GM21390 (cell line): ENCODE results near the gene PTPRM.

Source experiments
- ATAC-seq: cut with Tn5 transposase; IDR thresholded peaks from one replicate; pipeline ENCODE4 v1.9.1; 2021; ENCODE audit not compliant: unreplicated experiment

The PTPRM gene

GRCh38 chr18:7626175-7626921, 59.2 kb downstream of the PTPRM start:
- no peak for ATAC-seq

DNA sequence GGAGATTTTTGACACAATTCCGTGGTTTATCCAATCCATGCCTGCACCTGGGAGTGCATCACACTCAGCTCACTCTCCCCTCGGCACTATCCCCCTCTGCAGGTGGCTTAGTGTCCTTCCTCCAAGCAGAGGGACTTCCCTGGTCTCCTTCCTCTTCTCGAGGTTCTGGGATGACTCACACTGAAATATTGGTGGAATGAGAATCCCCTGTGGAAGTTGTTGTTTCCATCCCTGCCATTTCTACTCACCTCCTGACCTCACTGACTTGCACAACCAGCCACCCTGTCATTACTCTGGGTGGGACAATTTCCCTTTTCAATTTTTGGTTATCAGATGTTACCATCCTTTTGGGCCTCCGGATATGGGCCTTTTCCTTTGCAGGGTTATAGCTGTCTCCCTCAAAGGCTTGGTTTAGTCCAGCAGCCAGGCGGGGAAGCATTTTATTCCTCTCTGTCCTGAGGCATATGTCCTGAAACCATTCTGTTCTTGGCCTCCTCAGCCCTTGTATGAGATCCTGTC, 59.9 kb downstream of the PTPRM start:
- ATAC-seq: no peak

- no peak for ATAC-seq
These were observed 62.3 kb downstream of the PTPRM start for GRCh38 chr18:7629416-7629815.

DNA sequence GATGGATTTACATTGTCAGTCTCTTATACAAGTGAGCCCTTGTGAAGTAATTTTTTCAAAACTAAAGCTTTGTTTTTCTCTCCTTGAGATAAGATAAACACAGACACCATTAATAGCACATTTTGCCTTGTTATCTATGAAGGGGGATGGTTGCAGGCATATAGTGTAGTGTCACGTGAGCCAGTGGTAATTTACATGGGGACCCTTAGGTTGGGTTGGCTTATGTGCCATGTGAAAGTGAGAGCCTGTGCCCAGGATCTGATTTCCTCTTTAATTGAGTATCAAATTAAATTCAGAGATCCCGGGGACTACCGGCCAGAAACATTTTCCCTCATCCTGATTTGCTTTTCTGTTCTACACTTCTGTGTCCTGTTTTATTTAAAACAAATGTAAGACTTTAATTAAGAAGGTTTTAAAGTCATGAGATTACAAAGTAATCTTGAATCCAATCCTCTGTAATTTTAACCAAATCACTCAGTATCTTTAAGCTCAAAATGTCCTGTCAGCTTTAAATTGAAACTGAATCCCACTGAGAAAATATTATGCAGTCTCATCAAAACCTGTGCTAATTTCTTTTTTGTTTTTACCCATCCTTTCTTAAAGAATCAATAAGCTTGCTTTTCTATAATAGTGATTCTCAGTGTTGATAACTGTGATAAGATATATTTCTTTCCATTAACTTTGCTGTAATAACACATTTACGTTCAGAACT, 63.8 kb downstream of the PTPRM start:
- no peak for ATAC-seq

DNA sequence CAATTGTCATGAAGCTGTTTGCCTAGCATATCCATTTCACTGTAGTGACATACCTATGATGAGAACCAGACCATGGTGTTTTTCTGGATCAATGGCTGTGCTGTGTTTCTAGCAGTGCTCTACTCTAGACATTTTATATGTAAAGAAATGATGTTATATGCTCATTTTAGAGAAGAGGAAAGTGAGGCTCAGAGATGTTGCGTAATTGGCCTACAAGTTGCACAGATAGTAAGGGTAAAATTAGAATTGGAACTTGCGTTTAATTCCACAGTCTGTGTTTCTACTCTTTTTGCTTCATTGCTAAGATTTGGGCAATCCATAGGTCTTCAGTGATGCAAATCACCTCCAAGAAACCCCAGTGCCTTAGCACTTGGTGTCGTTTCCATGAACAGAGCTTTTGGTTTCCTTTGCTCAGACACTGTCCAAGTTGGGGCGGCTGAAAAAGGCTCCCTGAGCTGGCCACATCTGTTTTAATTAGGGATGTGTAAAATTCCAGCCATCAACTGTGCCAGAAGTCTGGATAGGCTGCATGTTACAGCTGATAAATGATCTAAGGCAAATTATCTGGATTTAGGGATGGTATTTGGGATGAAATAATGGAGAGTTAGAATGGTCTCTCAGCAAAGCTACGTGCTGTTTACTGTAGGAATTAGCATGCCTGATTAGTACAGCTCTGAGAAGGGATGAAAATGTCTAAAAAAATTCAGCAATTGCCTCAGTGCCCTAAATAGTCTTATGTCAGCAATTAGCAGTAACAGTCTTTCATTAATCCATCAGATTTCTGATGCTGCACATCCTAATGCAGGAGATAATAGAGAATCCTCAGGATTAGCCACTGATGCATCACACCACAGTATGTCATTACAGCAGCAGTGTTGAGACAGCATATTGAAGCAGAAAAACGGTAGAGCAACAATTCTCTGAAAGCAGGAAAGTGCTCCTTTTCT, 65.3 kb downstream of the PTPRM start:
- ATAC-seq: no peak

- no peak for ATAC-seq
These were observed 66.1 kb downstream of the PTPRM start for GRCh38 chr18:7633171-7633570.

GRCh38 chr18:7635948-7636347, 68.8 kb downstream of the PTPRM start:
- ATAC-seq: no peak

DNA sequence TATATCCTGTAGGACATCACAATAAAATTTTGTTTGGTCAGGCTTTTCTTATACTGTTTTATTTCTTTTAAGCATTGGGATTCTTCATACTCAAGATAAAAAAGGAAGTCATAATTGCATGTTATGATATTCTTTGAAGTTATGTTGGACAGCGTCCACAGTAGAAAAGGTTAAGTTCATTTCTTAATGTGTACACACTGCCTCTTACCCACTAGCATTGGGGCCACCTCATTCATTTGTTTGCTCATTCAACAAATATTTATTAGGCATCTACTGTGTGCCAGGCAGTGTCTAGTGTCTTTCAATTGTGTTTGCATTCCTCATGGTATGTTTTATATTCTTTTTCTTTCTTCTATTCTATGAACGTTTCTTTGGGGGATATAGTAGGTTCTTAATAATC, 70.2 kb downstream of the PTPRM start:
- no peak for ATAC-seq

DNA sequence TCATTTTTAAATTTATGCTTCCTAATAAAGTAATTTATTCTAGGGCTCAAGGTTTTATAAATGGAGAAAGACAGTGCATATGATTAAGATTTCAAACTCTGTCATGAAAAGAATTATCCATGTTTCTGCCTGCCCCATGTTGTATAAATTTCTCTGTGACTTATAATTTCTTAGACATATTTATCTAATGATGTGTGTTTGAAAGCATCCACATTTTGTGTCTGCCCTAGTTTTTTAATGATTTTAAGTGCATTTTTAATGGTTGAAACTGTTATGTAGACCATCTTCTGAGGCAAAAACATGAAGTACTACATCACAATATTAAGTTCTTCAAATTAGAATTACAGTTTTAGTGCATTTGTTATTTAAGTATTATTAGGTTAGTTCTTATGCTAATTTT, 71.2 kb downstream of the PTPRM start:
- ATAC-seq: no peak

DNA sequence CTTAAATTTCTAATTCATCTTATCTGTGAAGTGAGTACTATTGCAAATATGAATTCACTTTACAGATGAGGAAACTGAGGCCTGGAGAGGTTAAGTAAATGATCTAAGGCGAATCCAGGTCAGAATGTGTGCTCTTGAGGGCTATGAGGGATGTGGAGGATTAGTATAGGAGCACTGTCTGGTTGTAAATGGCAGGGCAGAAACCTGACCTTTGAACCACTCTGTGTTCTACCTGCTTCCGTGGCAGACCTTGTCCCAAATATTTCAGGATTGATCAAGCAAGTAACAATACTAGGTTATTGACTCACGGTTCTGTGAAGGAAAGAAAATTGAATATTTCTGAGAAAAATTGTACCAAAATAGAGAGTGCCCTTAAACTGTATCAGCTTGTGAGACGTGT, 74.7 kb downstream of the PTPRM start:
- no peak for ATAC-seq

DNA sequence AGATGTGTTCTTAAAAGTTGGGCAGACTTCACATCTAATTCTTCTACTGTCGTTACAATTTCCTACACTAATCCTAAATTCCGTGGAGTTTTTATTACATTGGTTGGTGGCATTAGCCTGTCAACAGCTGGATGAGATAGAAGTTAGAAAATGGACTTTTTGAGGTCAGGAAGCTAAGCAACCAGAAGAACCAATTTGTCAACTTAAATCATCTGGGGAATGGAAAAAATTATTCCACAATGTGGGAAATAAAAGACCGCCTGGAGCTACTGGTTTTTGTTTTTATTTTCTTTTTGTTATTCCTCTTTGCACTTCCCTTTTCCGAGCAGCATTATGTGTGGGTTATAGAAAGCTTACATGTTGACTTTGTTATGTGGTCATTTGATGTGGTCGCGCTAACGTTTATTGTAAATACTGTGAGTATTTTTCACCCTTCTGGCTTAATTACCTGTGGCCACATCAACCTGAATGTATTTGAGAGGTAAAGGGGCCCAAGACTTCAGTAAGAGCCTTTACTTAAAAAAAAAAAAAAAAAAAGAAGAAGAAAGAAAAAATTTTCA, 75.3 kb downstream of the PTPRM start:
- no peak for ATAC-seq

GRCh38 chr18:7645756-7646155, 78.6 kb downstream of the PTPRM start:
- ATAC-seq: no peak

DNA sequence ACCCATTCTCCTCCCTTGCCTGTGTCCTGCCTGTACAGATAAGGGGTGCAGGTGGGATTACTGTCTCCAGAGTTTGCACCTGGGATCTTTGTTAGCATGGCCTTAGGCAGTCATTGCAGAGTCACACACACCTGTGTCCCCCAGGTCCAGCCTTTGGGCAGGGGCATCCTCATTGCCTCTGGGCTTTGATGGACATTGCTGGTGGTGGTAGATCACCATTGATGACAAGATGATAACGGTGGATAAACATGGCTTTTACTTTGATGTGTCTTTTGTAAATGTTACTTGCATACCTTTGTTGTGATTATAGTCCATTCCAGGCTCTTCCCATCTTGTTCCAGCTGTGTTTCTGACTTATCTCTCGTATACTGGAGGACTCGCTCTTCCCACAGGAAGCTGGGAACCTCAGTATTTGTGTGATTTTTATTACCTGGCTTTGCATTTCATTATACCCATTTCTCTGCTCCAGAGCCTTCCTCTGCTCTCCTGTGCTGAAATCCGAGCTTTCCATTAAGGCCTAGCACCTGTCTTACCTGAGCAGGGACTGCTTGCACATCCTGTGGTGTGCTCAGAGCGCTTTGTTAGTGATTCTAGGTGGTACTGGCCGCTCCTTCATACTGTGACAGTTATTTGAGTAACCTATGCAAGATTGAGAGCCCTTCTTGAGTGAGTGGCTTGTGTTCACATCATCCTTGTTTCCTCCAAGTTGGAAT, 79.2 kb downstream of the PTPRM start:
- ATAC-seq: no peak

- ATAC-seq: no peak
These were observed 80.4 kb downstream of the PTPRM start for GRCh38 chr18:7647500-7647899.

DNA sequence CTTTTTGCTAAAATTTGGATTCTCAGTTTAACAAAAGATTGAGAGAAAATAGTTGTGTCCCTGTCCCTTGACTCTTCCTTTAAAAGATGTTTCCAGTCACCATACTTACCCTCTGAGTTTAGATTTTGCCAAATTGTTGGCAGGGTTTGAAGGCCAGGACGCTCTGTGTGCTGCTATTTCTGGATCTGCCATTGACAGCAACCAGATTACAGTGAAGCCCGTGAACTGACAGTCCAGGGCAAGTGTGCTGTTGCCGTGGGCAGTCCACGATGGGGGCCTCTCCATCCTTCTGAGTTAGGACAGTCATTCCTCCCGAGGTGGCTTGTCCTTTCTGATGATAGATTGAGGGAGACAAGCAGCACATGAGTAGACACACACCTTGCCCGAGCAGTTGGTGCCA, 89.9 kb downstream of the PTPRM start:
- ATAC-seq: no peak

DNA sequence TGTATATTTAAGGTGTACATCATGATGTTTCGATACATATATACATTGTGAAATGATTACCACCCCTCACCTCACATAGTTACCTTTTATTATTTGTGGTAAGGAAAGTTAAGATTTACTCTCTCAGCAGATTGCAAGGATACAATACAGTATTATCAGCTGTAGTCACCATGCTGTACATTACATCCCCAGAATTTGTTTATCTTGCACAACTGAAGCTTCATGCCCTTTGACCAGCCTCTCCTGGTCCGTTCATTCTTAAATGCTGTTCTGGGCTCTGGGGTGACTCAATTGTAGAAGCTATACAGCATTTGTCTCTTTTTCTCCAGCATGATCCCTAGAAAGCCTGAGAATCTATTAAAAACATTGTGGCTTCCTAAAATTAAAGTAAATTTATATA, 90.8 kb downstream of the PTPRM start:
- no peak for ATAC-seq

GRCh38 chr18:7658701-7659100, 91.6 kb downstream of the PTPRM start:
- no peak for ATAC-seq

DNA sequence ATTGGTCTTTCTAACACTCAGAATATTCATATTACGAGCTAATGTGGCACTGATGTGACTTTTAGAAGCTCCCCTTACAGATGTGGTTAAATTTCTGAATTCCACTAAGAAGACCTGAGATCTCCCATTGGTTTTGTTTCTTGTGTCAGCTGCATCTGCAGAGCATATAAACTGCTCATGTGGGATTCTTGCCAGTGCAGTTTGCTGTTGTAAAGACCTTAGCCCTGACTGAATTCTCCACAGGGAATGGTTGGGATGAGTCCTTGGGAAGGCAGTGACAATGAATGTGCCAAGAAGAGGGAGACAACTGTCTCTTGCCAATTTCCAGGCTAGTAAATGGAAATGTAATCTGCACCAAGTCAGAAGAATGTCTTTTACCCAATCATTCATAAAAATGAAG, 94.1 kb downstream of the PTPRM start:
- no peak for ATAC-seq

- ATAC-seq: no peak
These were observed 95.8 kb downstream of the PTPRM start for GRCh38 chr18:7662866-7663265.
